ENCODE data around the gene PARPBP.
"Not testable (repeated sequence)": the region's sequence is repeated elsewhere in the genome, so short reads cannot be mapped to it uniquely, and the experiment has no call there.

The PARPBP gene

DNA sequence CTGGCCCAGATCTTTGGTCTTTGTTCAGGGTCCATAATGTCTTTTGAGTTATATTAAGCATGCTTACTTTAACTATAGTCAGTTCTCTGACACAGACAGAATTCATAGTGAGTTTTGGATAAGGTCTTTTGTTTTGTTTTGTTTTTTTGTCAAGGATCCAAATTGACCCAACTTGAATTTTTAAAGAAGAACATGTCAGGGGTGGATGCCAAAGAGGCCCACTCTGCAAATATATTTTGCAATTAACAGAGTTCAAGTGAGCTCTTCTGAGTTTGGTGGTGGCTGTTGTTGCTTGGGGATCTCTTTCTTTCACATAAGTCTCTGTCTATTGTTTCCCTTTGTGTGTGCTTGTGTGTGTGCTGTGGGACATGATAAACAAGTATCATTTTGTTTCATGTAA, 112.1 kb downstream of the PARPBP start:
- no peak overlapping the region for H2AFZ ChIP-seq (ENCODE audit: low read length)
- H3K36me3 ChIP-seq (ENCODE audit: insufficient read depth, low read length) = no peaks in the 10 kb centered on the region
- no peak overlapping the region for H3K9ac ChIP-seq (ENCODE audit: low read length)
- no peak overlapping the region for H3K27ac ChIP-seq (ENCODE audit: low read depth, low read length, poor library complexity, severe bottlenecking)
- H3K9me3 ChIP-seq (ENCODE audit: low read length) = no peaks in the 10 kb centered on the region
- no peaks in the 10 kb centered on the region for H3F3A ChIP-seq (ENCODE audit: insufficient read depth, low read length)
- no peaks in the 10 kb centered on the region for H3K9me2 ChIP-seq (ENCODE audit: low read depth, low read length)
- no peaks in the 10 kb centered on the region for H3K27me3 ChIP-seq (ENCODE audit: insufficient read depth, low read length)
- no peaks in the 10 kb centered on the region for H3K79me2 ChIP-seq (ENCODE audit: insufficient read depth, low read length)
- no peaks in the 10 kb centered on the region for H4K20me1 ChIP-seq (ENCODE audit: insufficient read depth, low read length)
- H3K4me1 ChIP-seq (ENCODE audit: insufficient read depth, low read length, severe bottlenecking) = no peaks in the 10 kb centered on the region
- TF ChIP-seq, protein P1, sequence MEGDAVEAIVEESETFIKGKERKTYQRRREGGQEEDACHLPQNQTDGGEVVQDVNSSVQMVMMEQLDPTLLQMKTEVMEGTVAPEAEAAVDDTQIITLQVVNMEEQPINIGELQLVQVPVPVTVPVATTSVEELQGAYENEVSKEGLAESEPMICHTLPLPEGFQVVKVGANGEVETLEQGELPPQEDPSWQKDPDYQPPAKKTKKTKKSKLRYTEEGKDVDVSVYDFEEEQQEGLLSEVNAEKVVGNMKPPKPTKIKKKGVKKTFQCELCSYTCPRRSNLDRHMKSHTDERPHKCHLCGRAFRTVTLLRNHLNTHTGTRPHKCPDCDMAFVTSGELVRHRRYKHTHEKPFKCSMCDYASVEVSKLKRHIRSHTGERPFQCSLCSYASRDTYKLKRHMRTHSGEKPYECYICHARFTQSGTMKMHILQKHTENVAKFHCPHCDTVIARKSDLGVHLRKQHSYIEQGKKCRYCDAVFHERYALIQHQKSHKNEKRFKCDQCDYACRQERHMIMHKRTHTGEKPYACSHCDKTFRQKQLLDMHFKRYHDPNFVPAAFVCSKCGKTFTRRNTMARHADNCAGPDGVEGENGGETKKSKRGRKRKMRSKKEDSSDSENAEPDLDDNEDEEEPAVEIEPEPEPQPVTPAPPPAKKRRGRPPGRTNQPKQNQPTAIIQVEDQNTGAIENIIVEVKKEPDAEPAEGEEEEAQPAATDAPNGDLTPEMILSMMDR (IDR thresholded peaks at IDR 0.05; ENCODE audit: low read length) = no peak
- TF ChIP-seq EZH2 (IDR thresholded peaks at IDR 0.05; ENCODE audit: borderline replicate concordance, low read length) = no peak
- H3K4me3 ChIP-seq (ENCODE audit: low read depth, low read length, poor library complexity, severe bottlenecking) = no peak overlapping the region
- no peak overlapping the region for H3K4me2 ChIP-seq (ENCODE audit: low read length)

DNA sequence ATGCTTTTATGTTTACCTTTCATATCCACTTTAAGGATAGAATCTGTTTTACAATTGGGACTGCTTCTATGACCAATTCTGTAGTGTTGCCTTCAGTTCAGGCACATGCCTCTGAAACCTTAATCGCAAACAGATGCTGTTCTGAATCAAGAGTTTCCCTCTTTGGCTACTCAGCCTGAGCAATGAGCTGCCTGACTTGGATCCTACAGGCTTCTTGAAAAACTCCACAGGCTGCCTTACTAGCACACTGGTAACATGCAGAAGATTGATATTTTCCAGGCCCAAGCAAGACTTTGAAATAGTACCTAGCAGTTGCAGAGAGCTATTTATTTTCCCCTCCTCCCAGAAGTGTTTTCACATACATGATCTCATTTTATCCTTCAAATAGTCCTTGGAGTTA, 112.5 kb downstream of the PARPBP start:
- H3K9ac ChIP-seq (ENCODE audit: low read length) = no peak overlapping the region
- H3K9me2 ChIP-seq (ENCODE audit: low read depth, low read length) = no peaks in the 10 kb centered on the region
- H3F3A ChIP-seq (ENCODE audit: insufficient read depth, low read length) = no peaks in the 10 kb centered on the region
- H3K4me2 ChIP-seq (ENCODE audit: low read length) = no peak overlapping the region
- H3K36me3 ChIP-seq (ENCODE audit: insufficient read depth, low read length) = no peaks in the 10 kb centered on the region
- no peak overlapping the region for H3K4me3 ChIP-seq (ENCODE audit: low read depth, low read length, poor library complexity, severe bottlenecking)
- no peaks in the 10 kb centered on the region for H3K9me3 ChIP-seq (ENCODE audit: low read length)
- H2AFZ ChIP-seq (ENCODE audit: low read length) = no peak overlapping the region
- H3K27me3 ChIP-seq (ENCODE audit: insufficient read depth, low read length) = no peaks in the 10 kb centered on the region
- no peaks in the 10 kb centered on the region for H4K20me1 ChIP-seq (ENCODE audit: insufficient read depth, low read length)
- no peaks in the 10 kb centered on the region for H3K4me1 ChIP-seq (ENCODE audit: insufficient read depth, low read length, severe bottlenecking)
- H3K27ac ChIP-seq (ENCODE audit: low read depth, low read length, poor library complexity, severe bottlenecking) = no peak overlapping the region
- H3K79me2 ChIP-seq (ENCODE audit: insufficient read depth, low read length) = no peaks in the 10 kb centered on the region
- TF ChIP-seq, protein P1 (IDR thresholded peaks at IDR 0.05; ENCODE audit: low read length) = no peak
- no peak for TF ChIP-seq EZH2 (IDR thresholded peaks at IDR 0.05; ENCODE audit: borderline replicate concordance, low read length)

DNA sequence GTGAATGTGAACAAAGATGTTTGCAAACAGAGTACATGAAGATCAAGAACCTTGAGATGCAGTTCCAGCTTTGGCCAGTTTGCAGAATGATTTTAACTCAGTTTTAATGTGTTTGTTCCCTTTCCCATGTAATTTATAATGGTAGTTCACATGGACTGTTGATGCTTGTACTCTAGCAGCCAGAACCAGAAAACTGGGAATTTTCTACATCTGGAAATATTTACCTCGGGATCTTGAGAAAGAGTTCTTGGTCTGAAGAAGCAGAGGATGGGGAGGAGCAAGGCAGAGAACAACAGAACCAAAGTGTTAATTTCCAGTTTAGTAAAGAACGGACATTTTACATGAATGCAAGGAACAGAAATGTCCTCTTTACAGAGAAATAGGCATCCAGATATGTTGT, 114.6 kb downstream of the PARPBP start:
- no peak for TF ChIP-seq EZH2 (IDR thresholded peaks at IDR 0.05; ENCODE audit: borderline replicate concordance, low read length)
- TF ChIP-seq, protein P1 (IDR thresholded peaks at IDR 0.05; ENCODE audit: low read length) = no peak; the same call in 1 of the 2 replicates
- no peaks in the 10 kb centered on the region for H3K36me3 ChIP-seq (ENCODE audit: insufficient read depth, low read length)
- H3K9me2 ChIP-seq (ENCODE audit: low read depth, low read length) = no peaks in the 10 kb centered on the region
- no peak overlapping the region for H3K9ac ChIP-seq (ENCODE audit: low read length)
- H3K9me3 ChIP-seq (ENCODE audit: low read length) = no peaks in the 10 kb centered on the region
- H3K4me2 ChIP-seq (ENCODE audit: low read length) = no peak overlapping the region
- no peaks in the 10 kb centered on the region for H3K27me3 ChIP-seq (ENCODE audit: insufficient read depth, low read length)
- H3K79me2 ChIP-seq (ENCODE audit: insufficient read depth, low read length) = no peaks in the 10 kb centered on the region
- no peaks in the 10 kb centered on the region for H3K4me1 ChIP-seq (ENCODE audit: insufficient read depth, low read length, severe bottlenecking)
- no peak overlapping the region for H3K27ac ChIP-seq (ENCODE audit: low read depth, low read length, poor library complexity, severe bottlenecking)
- H3F3A ChIP-seq (ENCODE audit: insufficient read depth, low read length) = no peaks in the 10 kb centered on the region
- H3K4me3 ChIP-seq (ENCODE audit: low read depth, low read length, poor library complexity, severe bottlenecking) = no peak overlapping the region
- H2AFZ ChIP-seq (ENCODE audit: low read length) = no peak overlapping the region
- H4K20me1 ChIP-seq (ENCODE audit: insufficient read depth, low read length) = no peaks in the 10 kb centered on the region

DNA sequence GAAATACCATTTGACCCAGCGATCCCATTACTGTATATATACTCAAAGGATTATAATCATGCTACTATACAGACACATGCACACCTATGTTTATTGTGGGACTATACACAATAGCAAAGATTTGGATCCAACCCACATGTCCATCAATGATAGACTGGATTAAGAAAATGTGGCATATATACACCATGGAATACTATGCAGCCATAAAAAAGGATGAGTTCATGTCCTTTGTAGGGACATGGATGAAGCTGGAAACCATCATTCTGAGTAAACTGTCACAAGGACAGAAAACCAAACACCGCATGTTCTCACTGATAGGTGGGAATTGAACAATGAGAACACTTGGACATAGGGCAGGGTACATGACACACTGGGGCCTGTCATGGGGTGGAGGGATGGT, 120.9 kb downstream of the PARPBP start:
- H3K9me3 ChIP-seq (ENCODE audit: low read length); H3K79me2 ChIP-seq (ENCODE audit: insufficient read depth, low read length); H3K4me2 ChIP-seq (ENCODE audit: low read length); H4K20me1 ChIP-seq (ENCODE audit: insufficient read depth, low read length); H3K36me3 ChIP-seq (ENCODE audit: insufficient read depth, low read length); H3K4me3 ChIP-seq (ENCODE audit: low read depth, low read length, poor library complexity, severe bottlenecking); H3F3A ChIP-seq (ENCODE audit: insufficient read depth, low read length); H2AFZ ChIP-seq (ENCODE audit: low read length); H3K27ac ChIP-seq (ENCODE audit: low read depth, low read length, poor library complexity, severe bottlenecking); H3K27me3 ChIP-seq (ENCODE audit: insufficient read depth, low read length); H3K4me1 ChIP-seq (ENCODE audit: insufficient read depth, low read length, severe bottlenecking); H3K9ac ChIP-seq (ENCODE audit: low read length); H3K9me2 ChIP-seq (ENCODE audit: low read depth, low read length): not testable (repeated sequence)
